HuH-7 (cell line): Measurements from ENCODE around the gene SBF2.
"Not testable (repeated sequence)": the region's sequence is repeated elsewhere in the genome, so short reads cannot be mapped to it uniquely, and the experiment has no call there.

Experiments used
- DNase-seq: peaks from one replicate; pipeline ENCODE4 v3.0.0; 2011; ENCODE audit warnings: low spot score

The SBF2 gene

DNA sequence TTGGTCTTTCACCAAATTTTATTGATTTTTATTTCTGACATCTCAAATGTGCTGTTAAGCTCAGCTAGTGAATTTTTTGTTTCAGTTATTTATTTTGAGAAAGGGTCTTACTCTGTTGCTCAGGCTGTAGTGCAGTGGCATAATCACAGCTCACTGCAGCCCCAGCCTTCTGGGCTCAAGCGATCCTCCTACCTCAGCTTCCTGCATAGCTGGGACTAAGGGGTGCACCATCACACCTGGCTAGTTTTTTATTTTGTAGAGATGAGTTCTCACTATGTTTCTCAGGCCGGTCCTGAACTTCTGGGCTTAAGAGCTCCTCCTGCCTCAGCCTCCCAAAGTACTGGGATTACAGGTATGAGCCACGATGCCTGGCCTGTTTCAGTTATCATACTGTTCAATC lies 282.0 kb downstream of the SBF2 start:
- DNase-seq: no peak

- DNase-seq: no peak
Measured at GRCh38 chr11:10005955-10006525, 288.0 kb downstream of the SBF2 start.

DNA sequence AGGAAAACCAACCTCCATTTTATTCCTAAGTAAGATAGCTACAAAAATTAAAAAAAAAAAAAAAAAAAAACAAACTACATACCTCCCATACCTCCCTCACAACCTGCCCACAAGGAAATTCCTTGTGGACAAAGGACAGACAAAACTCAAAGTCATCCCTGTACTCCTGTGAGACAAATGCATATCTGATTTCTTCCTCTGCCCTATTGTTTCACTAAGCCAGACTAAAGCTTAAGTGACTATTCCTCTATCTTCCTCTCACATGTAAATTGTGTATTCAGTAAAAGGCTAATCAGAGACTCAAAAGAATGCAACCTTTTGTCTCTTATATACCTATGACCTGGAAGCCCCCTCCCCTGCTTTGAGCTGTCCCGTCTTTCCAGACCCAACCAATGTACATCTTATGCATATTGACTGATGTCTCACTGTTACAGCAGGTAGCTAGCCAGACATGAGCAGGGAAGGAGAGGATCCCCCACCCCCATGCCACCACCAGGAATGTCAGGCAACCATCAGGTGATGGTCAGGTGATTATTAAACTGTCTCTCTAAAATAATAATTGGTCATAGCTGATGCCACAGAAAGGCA lies 289.4 kb downstream of the SBF2 start:
- DNase-seq: no peak

DNA sequence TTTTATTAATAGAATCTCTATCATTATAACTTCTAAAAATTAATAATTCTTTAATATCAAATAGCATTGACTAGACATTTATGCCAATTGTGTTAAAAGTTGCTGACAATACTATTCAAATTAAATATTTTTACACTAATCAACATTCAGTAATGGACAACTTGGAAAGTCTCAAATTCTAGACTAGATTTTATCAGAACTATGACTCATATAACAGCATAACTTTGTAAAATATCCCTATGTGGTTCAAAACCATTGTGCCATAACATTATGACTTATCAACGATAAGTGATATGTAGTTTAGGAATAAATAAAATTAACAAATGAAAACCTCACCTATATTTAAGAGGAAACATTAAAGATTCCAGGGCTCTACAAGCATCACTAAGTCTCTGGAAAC lies 291.8 kb downstream of the SBF2 start:
- no peak for DNase-seq

DNA sequence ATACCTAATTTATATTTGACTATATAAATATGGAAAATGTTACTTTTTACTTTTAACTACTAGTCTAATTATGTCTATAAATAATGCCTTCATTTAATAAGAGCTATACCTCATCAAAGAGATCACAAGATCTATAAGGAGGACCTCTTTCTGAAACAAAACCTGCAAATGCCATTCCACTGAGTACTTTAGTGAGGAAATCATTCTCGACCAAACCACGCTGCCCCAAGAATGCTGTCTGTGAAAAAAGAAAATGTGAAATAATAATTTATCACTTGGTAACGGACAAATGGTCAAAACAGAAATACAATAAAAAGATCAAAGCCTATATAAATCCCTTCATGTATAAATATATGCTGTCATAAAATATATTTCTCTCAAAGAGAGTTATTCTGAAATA lies 301.7 kb downstream of the SBF2 start:
- no peak for DNase-seq

DNA sequence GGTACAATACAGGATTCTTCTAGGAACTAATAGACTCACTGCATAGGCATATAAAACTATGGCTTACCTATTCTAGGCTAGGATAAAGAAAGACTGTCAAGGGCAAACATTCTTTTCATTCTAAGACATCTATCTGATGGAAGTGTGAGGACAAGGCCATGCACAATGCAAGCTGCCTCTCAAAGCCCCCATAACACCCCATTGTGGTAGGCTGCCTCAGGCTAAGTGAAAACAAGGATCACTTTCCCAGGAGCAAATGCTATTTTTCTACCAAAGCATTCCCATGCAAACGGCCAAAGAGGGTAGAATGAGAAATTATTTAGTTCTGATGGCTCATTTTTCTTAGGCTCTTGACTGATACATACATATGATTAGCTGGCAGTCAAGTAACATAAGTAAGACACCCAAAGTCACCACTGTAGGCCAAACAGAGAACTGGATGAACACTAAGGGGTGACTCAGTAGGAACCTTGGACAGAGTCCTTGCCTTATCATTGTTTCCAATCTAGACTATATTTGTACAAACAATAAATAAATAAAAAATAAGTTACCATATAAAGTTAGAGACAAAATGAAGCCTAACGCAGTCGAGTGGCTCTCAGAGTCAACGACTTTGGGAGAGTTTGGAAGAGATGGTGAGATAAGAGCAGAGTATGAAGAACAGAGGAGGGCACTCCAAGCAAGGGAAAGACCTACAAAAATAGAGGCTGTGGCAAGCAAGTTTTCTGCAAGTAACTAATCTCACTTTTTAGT lies 303.6 kb downstream of the SBF2 start:
- no peak for DNase-seq

DNA sequence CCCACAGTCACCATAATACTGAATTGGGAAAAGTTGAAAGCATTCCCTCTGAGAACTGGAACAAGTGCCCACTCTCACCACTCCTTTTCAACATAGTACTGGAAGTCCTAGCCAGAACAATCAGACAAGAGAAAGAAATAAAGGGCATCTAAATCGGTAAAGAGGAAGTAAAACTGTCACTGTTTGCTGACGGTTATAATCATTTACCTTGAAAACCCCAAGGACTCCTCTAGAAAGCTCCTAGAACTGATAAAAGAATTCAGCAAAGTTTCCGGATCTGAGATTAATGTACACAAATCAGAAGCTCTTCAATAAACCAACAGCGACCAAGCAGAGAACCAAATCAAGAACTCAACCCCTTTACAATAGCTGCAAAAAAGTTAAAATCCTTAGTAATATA lies 306.7 kb downstream of the SBF2 start:
- not testable (repeated sequence) for DNase-seq

DNA sequence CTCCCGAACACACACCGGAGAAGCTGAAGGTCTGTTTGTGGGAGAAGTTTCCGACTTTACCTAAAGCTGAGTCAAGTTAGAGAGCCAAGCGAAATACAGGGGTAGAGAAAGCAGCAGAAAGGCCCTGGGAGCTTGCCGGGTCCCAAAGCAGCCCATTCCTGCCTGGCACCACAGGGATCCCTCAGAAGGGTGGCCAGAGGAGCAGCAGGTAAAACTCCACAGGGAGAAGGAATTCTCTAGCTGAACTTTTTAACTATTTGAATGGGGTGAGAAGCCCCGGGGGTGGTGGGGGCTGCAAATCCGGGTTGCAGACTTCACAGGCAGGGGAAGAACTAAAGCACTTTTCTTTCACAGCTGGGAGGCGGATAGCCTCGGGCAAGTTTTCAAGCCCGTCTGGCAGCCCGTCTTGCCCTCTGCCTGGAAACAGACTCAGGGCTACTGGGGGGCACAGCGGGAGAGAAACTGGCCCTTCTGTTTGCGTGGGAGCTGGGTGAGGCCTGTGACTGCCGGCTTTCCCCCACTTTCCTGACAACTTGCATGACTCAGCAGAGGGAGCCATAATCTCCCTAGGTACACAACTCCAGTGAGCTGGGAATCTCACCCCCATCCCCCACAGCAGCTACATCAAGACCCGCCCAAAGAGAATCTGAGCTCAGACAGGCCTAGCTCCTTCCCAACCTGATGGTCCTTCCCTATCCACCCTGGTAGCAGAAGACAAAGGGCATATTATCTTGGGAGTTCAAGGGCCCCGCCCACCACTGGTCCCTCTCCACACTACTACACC lies 311.0 kb downstream of the SBF2 start:
- DNase-seq: no peak

GRCh38 chr11:9982127-9982795 lies 311.8 kb downstream of the SBF2 start:
- DNase-seq: no peak

GRCh38 chr11:9980931-9981330 lies 313.1 kb downstream of the SBF2 start:
- DNase-seq: no peak

- no peak for DNase-seq
Measured at GRCh38 chr11:9977554-9977953, 316.5 kb downstream of the SBF2 start.

DNA sequence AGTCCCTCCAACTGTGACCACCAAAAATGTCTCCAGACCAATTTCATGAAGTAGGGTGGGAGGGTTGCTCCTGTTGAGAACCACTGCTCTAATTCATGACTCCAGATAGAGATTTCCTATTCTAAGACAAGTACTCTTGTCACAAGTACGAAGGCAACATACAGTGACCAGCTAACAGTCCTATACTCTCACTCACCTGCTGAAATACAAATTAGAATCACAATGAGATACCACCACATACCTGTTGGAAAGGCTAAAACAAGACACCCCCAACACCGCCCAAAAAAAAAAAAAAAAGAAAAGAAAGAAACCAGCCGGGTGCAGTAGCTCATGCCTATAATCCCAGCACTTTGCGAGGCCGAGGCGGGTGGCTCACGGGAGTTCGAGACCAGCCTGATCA lies 319.6 kb downstream of the SBF2 start:
- no peak for DNase-seq

DNA sequence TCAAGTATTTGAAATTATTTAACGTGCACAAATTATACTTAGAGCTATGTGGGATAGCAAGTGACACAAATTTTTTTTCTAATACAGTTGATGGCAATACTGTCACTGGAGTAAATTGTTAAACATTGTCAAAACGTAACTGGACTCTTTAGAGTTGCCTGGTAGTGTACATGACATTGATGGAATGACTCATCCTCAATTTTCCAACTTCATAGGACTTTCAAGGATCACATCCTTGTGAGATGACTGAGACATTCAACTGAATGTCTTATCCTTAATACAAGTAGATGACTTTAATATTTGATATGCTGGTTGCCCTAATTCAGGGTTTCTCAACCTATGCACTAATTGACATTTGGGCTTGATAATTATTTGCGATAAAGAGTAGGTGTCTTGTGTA lies 320.1 kb downstream of the SBF2 start:
- no peak for DNase-seq

- DNase-seq: peak; percentile 51
Measured at GRCh38 chr11:9972989-9973388, 321.0 kb downstream of the SBF2 start.

DNA sequence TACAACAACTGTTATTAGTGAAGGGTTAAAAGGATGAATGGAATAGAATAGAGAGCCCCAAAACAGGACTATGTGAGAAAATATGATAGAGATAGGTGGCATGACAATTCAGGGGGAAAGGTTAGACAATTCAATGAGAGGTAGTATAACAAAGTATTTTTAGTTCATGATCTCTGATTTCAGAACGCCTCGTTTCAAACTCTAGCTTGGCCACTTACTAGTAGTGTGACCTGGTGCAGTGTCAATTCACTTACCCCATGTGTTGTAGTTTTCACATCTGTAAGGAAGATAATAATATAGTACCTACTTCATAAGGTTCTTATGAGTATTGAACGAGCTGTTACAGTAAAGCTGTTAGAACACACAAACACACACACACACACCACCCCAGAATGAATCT lies 322.1 kb downstream of the SBF2 start:
- no peak for DNase-seq

GRCh38 chr11:9969068-9969467 lies 325.0 kb downstream of the SBF2 start:
- no peak for DNase-seq

DNA sequence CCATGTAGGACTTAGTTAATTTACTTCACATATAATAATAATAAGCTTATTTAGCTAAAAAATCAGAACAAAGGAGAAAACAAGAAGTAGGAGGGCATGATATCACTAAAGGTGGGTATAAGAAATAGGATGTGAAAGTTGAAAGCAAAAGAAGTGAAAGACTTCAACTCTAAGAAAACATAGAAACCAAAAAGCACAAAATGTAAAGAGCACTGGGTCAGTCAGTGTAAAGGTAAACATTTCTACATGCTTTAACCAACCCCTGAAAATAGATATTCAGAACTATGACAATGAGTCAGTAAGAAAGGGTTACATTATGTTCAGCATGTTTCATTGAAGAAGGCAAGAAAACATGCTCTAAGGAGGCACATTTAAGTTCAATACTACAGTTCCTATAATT lies 331.3 kb downstream of the SBF2 start:
- DNase-seq: no peak

- DNase-seq: no peak
Measured at GRCh38 chr11:9957072-9957471, 336.9 kb downstream of the SBF2 start.

GRCh38 chr11:9956483-9956882 lies 337.5 kb downstream of the SBF2 start:
- no peak for DNase-seq

DNA sequence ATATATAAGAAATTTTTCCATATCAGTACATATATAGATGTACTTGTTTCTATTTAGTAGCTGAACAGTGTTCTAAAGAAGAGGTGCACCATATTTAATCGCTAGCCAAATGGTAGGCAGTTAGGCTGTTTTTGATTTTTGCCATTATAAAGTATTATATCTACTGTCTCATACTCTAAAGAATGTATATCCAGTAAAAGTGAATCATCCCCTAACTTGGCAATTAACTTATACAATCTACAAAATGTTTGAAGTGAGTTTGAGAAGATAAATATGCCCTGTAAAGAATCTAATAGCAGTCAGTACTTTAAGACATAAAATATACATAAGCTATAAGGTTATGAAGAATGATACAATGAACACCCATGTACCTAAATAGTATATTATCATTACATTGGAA lies 338.6 kb downstream of the SBF2 start:
- DNase-seq: no peak

GRCh38 chr11:9953994-9954626 lies 339.9 kb downstream of the SBF2 start:
- DNase-seq: no peak
